ENCODE results near the gene USH2A. TPM values are rescaled to one million over a fixed set of nuclear protein-coding genes. Genes with fewer than 3 reads are reported as not detected.

USH2A gene
- total and polyA plus RNA-seq, 8 donors: 0.03 to 0.06 (median 0.04) TPM; not detected in 2

DNA sequence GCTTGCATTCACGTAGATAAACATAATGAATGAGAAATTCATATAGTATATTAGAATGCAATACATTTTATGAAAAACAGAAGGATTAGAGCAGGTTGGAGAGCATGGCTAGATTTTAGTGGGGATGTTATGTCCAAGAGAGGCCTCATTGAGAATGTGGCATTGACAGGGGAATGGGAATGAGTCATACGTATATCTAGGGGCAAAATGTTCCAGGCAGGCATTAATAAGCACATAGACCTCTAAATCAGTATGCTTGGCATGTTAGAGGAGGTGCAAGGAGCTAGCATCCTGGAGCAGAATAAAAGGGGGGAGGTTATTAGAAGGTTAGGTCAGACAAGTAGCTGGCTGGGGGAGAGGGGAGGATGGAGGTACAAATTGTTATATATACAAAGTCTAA, 93.0 kb downstream of the USH2A start:
- no peaks in the 10 kb centered on the region for H3K4me1 ChIP-seq
- no peak overlapping the region for H3K27ac ChIP-seq
- H3K4me3 ChIP-seq: no peak overlapping the region
- H3K36me3 ChIP-seq: no peaks in the 10 kb centered on the region
- no peak for ATAC-seq
- TF ChIP-seq, protein P1, sequence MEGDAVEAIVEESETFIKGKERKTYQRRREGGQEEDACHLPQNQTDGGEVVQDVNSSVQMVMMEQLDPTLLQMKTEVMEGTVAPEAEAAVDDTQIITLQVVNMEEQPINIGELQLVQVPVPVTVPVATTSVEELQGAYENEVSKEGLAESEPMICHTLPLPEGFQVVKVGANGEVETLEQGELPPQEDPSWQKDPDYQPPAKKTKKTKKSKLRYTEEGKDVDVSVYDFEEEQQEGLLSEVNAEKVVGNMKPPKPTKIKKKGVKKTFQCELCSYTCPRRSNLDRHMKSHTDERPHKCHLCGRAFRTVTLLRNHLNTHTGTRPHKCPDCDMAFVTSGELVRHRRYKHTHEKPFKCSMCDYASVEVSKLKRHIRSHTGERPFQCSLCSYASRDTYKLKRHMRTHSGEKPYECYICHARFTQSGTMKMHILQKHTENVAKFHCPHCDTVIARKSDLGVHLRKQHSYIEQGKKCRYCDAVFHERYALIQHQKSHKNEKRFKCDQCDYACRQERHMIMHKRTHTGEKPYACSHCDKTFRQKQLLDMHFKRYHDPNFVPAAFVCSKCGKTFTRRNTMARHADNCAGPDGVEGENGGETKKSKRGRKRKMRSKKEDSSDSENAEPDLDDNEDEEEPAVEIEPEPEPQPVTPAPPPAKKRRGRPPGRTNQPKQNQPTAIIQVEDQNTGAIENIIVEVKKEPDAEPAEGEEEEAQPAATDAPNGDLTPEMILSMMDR (IDR thresholded peaks at IDR 0.05): no peak
- no peaks in the 10 kb centered on the region for H3K9me3 ChIP-seq
- DNase-seq: no peak
- no peaks in the 10 kb centered on the region for H3K27me3 ChIP-seq
- intact Hi-C loops (cut with DNase I): no loop called here

GRCh38 chr1:216325946-216326345, 97.3 kb downstream of the USH2A start:
- no peak for DNase-seq
- no peaks in the 10 kb centered on the region for H3K36me3 ChIP-seq
- H3K27me3 ChIP-seq: no peaks in the 10 kb centered on the region
- H3K9me3 ChIP-seq: no peaks in the 10 kb centered on the region
- no peak overlapping the region for H3K4me3 ChIP-seq
- no peak overlapping the region for H3K27ac ChIP-seq
- intact Hi-C loops (cut with DNase I): no loop called here
- H3K4me1 ChIP-seq: no peaks in the 10 kb centered on the region
- TF ChIP-seq, protein P1 (IDR thresholded peaks at IDR 0.05): no peak
- ATAC-seq: no peak

DNA sequence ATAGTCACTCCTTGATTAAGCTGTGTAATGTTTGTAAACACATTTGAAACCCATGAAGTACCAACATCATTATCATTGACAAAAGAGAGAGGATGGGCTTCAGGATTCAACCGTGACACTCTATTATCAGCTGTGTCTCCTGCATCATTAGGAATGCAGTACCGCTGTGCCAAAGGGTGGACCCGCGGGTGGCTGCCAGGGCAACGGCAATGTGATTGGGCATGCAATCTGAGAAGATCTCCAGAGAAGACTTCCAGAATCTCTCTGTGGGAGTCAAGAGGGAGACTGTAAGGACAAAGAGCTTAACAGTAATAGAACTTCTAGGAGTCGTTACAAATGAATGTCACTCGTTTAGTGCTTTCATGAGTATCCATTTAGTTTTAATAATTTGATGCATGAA, 97.9 kb downstream of the USH2A start:
- TF ChIP-seq, protein P1 (IDR thresholded peaks at IDR 0.05): no peak
- no peak for ATAC-seq
- no peaks in the 10 kb centered on the region for H3K4me1 ChIP-seq
- intact Hi-C loops (cut with DNase I): no loop called here
- H3K27me3 ChIP-seq: no peaks in the 10 kb centered on the region
- no peak overlapping the region for H3K27ac ChIP-seq
- H3K36me3 ChIP-seq: no peaks in the 10 kb centered on the region
- H3K9me3 ChIP-seq: no peaks in the 10 kb centered on the region
- no peak for DNase-seq
- H3K4me3 ChIP-seq: no peak overlapping the region

GRCh38 chr1:216323344-216323743, 99.9 kb downstream of the USH2A start:
- H3K27ac ChIP-seq: no peak overlapping the region
- TF ChIP-seq, protein P1 (IDR thresholded peaks at IDR 0.05): no peak
- no peaks in the 10 kb centered on the region for H3K4me1 ChIP-seq
- no peaks in the 10 kb centered on the region for H3K36me3 ChIP-seq
- ATAC-seq (no peak), DNase-seq (no peak)
- no peak overlapping the region for H3K4me3 ChIP-seq
- H3K9me3 ChIP-seq: no peaks in the 10 kb centered on the region
- intact Hi-C loops (cut with DNase I): no loop called here
- no peaks in the 10 kb centered on the region for H3K27me3 ChIP-seq

DNA sequence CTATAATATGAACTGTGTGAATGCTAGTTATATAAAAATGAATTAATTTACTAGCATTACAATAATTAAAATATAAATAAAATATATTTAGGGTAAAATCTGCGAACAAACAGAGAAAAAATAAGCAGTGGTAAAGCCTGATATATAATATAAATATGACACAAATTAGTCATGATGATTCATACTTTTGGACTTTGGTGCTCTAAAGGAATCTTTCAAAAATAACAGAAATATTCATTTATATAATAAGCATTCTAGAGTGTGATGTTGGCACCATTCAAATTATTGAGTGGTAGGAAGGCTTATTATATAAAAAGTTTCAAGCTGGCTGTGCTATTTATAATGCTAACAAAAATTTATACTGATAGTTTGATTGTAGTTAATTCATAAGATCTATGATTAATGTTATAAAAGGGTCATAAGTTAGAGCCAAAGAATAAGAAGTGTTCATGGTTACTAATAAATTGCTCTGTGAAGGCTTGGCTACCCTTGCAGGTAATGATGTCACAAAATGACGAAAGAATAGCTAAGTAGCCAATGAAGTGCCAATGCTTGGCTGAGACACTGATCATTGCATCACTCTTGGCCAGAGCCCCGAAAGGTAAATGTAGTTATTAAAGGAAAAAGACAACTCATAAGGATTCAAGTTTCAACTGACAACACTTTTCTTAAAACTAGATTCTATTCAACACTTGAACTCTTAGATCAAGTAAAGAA, 108.7 kb downstream of the USH2A start:
- ATAC-seq (no peak), DNase-seq (no peak)
- Histone ChIP-seq H3K4me1 (no peaks in the 10 kb centered on the region), H3K27ac (no peak overlapping the region), H3K27me3 (no peaks in the 10 kb centered on the region), H3K9me3 (no peaks in the 10 kb centered on the region), H3K4me3 (no peak overlapping the region), H3K36me3 (no peaks in the 10 kb centered on the region)
- TF ChIP-seq, protein P1 (IDR thresholded peaks at IDR 0.05): no peak
- intact Hi-C loops (cut with DNase I): no loop called here

All from left lung (tissue), 10 donors.